ENCODE results near the gene FRMD6. TPM values are rescaled to one million over a fixed set of nuclear protein-coding genes. Genes with fewer than 3 reads are reported as not detected.

Gene FRMD6
- total RNA-seq, 4 donors from 2014 or later, result 35.7 to 44.9 (median 37.5) TPM

- Histone ChIP-seq H3K27ac (replicated peaks in 1 of 4) (no peak overlapping the region), H3K4me3 (no peak overlapping the region), H3K9me3 (no peaks in the 10 kb centered on the region), H3K4me1 (peaks cover 5 to 16% (median 11%) of the 10 kb centered on the region in 4 donors), H3K27me3 (no peaks in the 10 kb centered on the region), H3K36me3 (no peaks in the 10 kb centered on the region)
- no peak for TF ChIP-seq CTCF (IDR thresholded peaks at IDR 0.05)
- TF ChIP-seq POLR2AphosphoS5 (IDR thresholded peaks at IDR 0.05), result no peak
- no peak for TF ChIP-seq POLR2A (IDR thresholded peaks at IDR 0.05; ENCODE audit: low read depth)
- TF ChIP-seq EP300 (IDR thresholded peaks at IDR 0.05), result no peak
- WGBS, result 0% methylated on average over 1 of the region's 1 CpG
- no peak for DNase-seq (ENCODE audit: extremely low spot score)
- intact Hi-C loops (cut with DNase I), result loop anchor here (10.0 kb wide), 1 partner anchor 58 kb away; no protein-coding TSS in a partner anchor
Measured at GRCh38 chr14:51612449-51612848, 39.3 kb upstream of the FRMD6 start.

GRCh38 chr14:51613416-51613815 is 38.3 kb upstream of the FRMD6 start:
- Histone ChIP-seq H3K4me3 (no peak overlapping the region), H3K27me3 (no peaks in the 10 kb centered on the region), H3K36me3 (no peaks in the 10 kb centered on the region), H3K9me3 (no peaks in the 10 kb centered on the region), H3K27ac (replicated peaks in 1 of 4) (no peak overlapping the region), H3K4me1 (peaks cover 5 to 17% (median 12%) of the 10 kb centered on the region in 4 donors)
- no peak for DNase-seq (ENCODE audit: extremely low spot score)
- whole genome bisulfite sequencing, result 65% methylated on average over 3 of the region's 3 CpGs
- TF ChIP-seq POLR2A (IDR thresholded peaks at IDR 0.05; ENCODE audit: low read depth) (no peak), CTCF (IDR thresholded peaks at IDR 0.05) (no peak), POLR2AphosphoS5 (IDR thresholded peaks at IDR 0.05) (no peak), EP300 (IDR thresholded peaks at IDR 0.05) (no peak)
- intact Hi-C loops (cut with DNase I), result loop anchor here (10.0 kb wide), 1 partner anchor 59 kb away; no protein-coding TSS in a partner anchor

GRCh38 chr14:51614707-51615106 is 37.0 kb upstream of the FRMD6 start:
- TF ChIP-seq POLR2A (IDR thresholded peaks at IDR 0.05; ENCODE audit: low read depth) (no peak), EP300 (IDR thresholded peaks at IDR 0.05) (no peak), POLR2AphosphoS5 (IDR thresholded peaks at IDR 0.05) (no peak), CTCF (IDR thresholded peaks at IDR 0.05) (no peak)
- DNase-seq (ENCODE audit: extremely low spot score), result no peak
- Histone ChIP-seq H3K4me3 (no peak overlapping the region), H3K9me3 (no peaks in the 10 kb centered on the region), H3K27ac (replicated peaks in 1 of 4) (no peak overlapping the region), H3K27me3 (no peaks in the 10 kb centered on the region), H3K4me1 (peaks cover 5 to 17% (median 12%) of the 10 kb centered on the region in 4 donors), H3K36me3 (no peaks in the 10 kb centered on the region)
- intact Hi-C loops (cut with DNase I), result loop anchor here (10.0 kb wide), 1 partner anchor 60 kb away; no protein-coding TSS in a partner anchor

GRCh38 chr14:51616256-51616655 is 35.5 kb upstream of the FRMD6 start:
- no peak for DNase-seq (ENCODE audit: extremely low spot score)
- H3K27ac ChIP-seq (replicated peaks in 1 of 4), result no peak overlapping the region
- H3K4me3 ChIP-seq, result no peak overlapping the region
- H3K9me3 ChIP-seq, result no peaks in the 10 kb centered on the region
- no peaks in the 10 kb centered on the region for H3K27me3 ChIP-seq
- 94% methylated on average over 1 of the region's 1 CpG for WGBS
- intact Hi-C loops (cut with DNase I), result loop anchor here (10.0 kb wide), 1 partner anchor 61 kb away; no protein-coding TSS in a partner anchor
- no peaks in the 10 kb centered on the region for H3K36me3 ChIP-seq
- TF ChIP-seq POLR2A (IDR thresholded peaks at IDR 0.05; ENCODE audit: low read depth) (no peak), CTCF (IDR thresholded peaks at IDR 0.05) (no peak), POLR2AphosphoS5 (IDR thresholded peaks at IDR 0.05) (no peak), EP300 (IDR thresholded peaks at IDR 0.05) (no peak)
- H3K4me1 ChIP-seq, result peaks cover 5 to 17% (median 12%) of the 10 kb centered on the region in 4 donors

Measured in esophagus muscularis mucosa (tissue), 4 donors.